Endothelial cell of umbilical vein (primary cell): ENCODE data around the gene SH3BP1. TPM values are rescaled to one million over a fixed set of nuclear protein-coding genes. Genes with fewer than 3 reads are reported as not detected.

Source experiments
- BruUV-seq: library from RNA; stranded (reverse); fragments of 400-500 nt; replicated peaks from 2 replicates; lab custom pipeline; 2021; lab: Mats Ljungman, UMichigan
- CTCF ChIA-PET: fragments of 300-600, 350-600 bp; sonication (Branson Sonifier 250); formaldehyde crosslinking; loops from one replicate; lab custom pipeline; 2021; ENCODE audit warnings: antibody characterized with exemption, inconsistent platforms; lab: Charles Lee
- POLR2A ChIA-PET: fragments of 300-600, 350-600 bp; sonication (Branson Sonifier 250); formaldehyde crosslinking; loops from one replicate; lab custom pipeline; 2021; ENCODE audit warnings: antibody characterized with exemption, inconsistent platforms; lab: Charles Lee
- DNase-seq: peaks from one replicate; pipeline ENCODE4 v3.0.0-alpha.2; 2011; ENCODE audit warnings: low read depth, low spot score
- FAIRE-seq: peaks from 2 replicates; lab custom pipeline; 2011; peaks lifted over from hg19 to GRCh38; lab: Jason Lieb, UNC
- H2AFZ ChIP-seq: 2 replicates; pipeline ENCODE4 v1.6.0; 2012; ENCODE audit warnings: low read depth, low read length, control low read depth, inconsistent platforms
- H3K27ac ChIP-seq: 2 replicates; pipeline ENCODE4 v1.5.1; 2011; ENCODE audit warnings: low read depth, mild to moderate bottlenecking, control low read depth, low read length, moderate library complexity; ENCODE audit not compliant: insufficient read depth
- H3K27me3 ChIP-seq, 2 experiments: 2 replicates each; pipeline versions ENCODE4 v1.6.0 to v1.6.1; 2011; ENCODE audit warnings: low read length in 2 of 2, mixed read lengths in 1 of 2; ENCODE audit not compliant: control insufficient read depth in 2 of 2, insufficient read depth in 2 of 2
- H3K36me3 ChIP-seq, 2 experiments: 2 replicates in 1 of 2; 3 replicates in 1 of 2; pipeline ENCODE4 v1.5.1; 2011; ENCODE audit warnings: low read length in 2 of 2, mild to moderate bottlenecking in 1 of 2, moderate library complexity in 1 of 2; ENCODE audit not compliant: control insufficient read depth in 2 of 2, insufficient read depth in 2 of 2; ENCODE audit errors: extremely low read depth in 1 of 2
- H3K4me1 ChIP-seq: 3 replicates; pipeline ENCODE4 v1.5.1; 2011; ENCODE audit warnings: mild to moderate bottlenecking, low read length; ENCODE audit not compliant: control insufficient read depth, insufficient read depth; ENCODE audit errors: extremely low read depth
- H3K4me2 ChIP-seq: 2 replicates; pipeline ENCODE4 v1.6.1; 2011; ENCODE audit warnings: low read length, control low read depth, mixed read lengths; ENCODE audit not compliant: insufficient read depth
- H3K4me3 ChIP-seq, 3 experiments: fragments of 200-600 bp in 1 of 3; sonication (generic), shearing (Covaris generic) in 1 of 3; replicated peaks in 1 of 3; 2 replicates each; pipeline ENCODE4 v1.5.1; 2011 to 2016; ENCODE audit warnings: control low read depth in 3 of 3, low read length in 3 of 3, mild to moderate bottlenecking in 2 of 3, inconsistent platforms in 1 of 3, low read depth in 1 of 3, moderate library complexity in 1 of 3; ENCODE audit not compliant: insufficient read depth in 1 of 3
- H3K79me2 ChIP-seq: 2 replicates; pipeline ENCODE4 v1.6.0; 2012; ENCODE audit warnings: low read length, inconsistent platforms; ENCODE audit not compliant: control insufficient read depth, insufficient read depth
- H3K9ac ChIP-seq: replicated peaks from 2 replicates; pipeline ENCODE3; 2011; ENCODE audit warnings: low read length, control low read depth; ENCODE audit not compliant: insufficient read depth; ENCODE audit errors: extremely low read depth
- H3K9me1 ChIP-seq: replicated peaks from 3 replicates; pipeline ENCODE4 v1.6.0; 2011; ENCODE audit warnings: mild to moderate bottlenecking, low read length; ENCODE audit not compliant: control insufficient read depth, insufficient read depth; ENCODE audit errors: extremely low read depth
- H3K9me3 ChIP-seq: replicated peaks from 2 replicates; pipeline ENCODE4 v1.5.1; 2012; ENCODE audit warnings: low read length, inconsistent platforms; ENCODE audit not compliant: control insufficient read depth, insufficient read depth
- H4K20me1 ChIP-seq: replicated peaks from 2 replicates; pipeline ENCODE3; 2011; ENCODE audit warnings: mild to moderate bottlenecking, low read length; ENCODE audit not compliant: control insufficient read depth, insufficient read depth; ENCODE audit errors: extremely low read depth
- CTCF ChIP-seq, 2 donors: IDR thresholded peaks; 1 replicate in 1 of 2; 2 replicates in 1 of 2; pipeline ENCODE4 v1.5.1; 2011; ENCODE audit warnings: low read length in 2 of 2, mild to moderate bottlenecking in 2 of 2, moderate library complexity in 2 of 2, control low read depth in 1 of 2, inconsistent platforms in 1 of 2, low read depth in 1 of 2; ENCODE audit not compliant: insufficient read depth in 1 of 2; ENCODE audit errors: extremely low read depth in 1 of 2
- EZH2 ChIP-seq: IDR thresholded peaks from 2 replicates; pipeline ENCODE4 v1.6.1; 2012; ENCODE audit warnings: borderline replicate concordance, low read depth, mild to moderate bottlenecking, moderate library complexity, low read length, inconsistent platforms; ENCODE audit not compliant: severe bottlenecking
- FOS ChIP-seq: IDR thresholded peaks from 2 replicates; pipeline ENCODE4 v1.6.1; 2011; ENCODE audit warnings: mild to moderate bottlenecking, low read length, moderate library complexity, borderline replicate concordance; ENCODE audit not compliant: insufficient read depth
- GATA2 ChIP-seq: IDR thresholded peaks from 2 replicates; pipeline ENCODE4 v1.7.0; 2011; ENCODE audit warnings: low read depth, mild to moderate bottlenecking, moderate library complexity, mixed read lengths, low read length; ENCODE audit not compliant: insufficient read length, insufficient read depth
- JUN ChIP-seq: IDR thresholded peaks from 2 replicates; pipeline ENCODE4 v1.6.1; 2011; ENCODE audit warnings: borderline replicate concordance, low read depth; ENCODE audit not compliant: insufficient read length, insufficient read depth
- MAX ChIP-seq: IDR thresholded peaks from 2 replicates; pipeline ENCODE4 v1.6.1; 2011; ENCODE audit not compliant: insufficient read depth, insufficient read length
- MYC ChIP-seq: IDR thresholded peaks from one replicate; pipeline ENCODE4 v1.6.1; 2011; ENCODE audit warnings: mild to moderate bottlenecking, low read depth, low read length
- POLR2A ChIP-seq: IDR thresholded peaks from 2 replicates; pipeline ENCODE4 v1.6.1; 2012; ENCODE audit warnings: low read depth, mild to moderate bottlenecking, control low read depth, low read length
- POLR2AphosphoS5 ChIP-seq: IDR thresholded peaks from 2 replicates; pipeline ENCODE4 v1.6.1; 2012; ENCODE audit warnings: low read depth, mild to moderate bottlenecking, control low read depth, low read length, moderate library complexity; ENCODE audit not compliant: insufficient read depth
- dilution Hi-C: fragments of 300-500 bp; cut with MboI; formaldehyde crosslinking; loops from one replicate; pipeline ENCODE4 v1.15.0; 2019; ENCODE audit warnings: low sequenced_read_pairs; ENCODE audit not compliant: extremely low pct_ligation_motif_present
- intact Hi-C: fragments of 100-400 bp; cut with micrococcal nuclease; formaldehyde crosslinking; loops from one replicate; pipeline ENCODE4 v1.10.0; 2022
- polyA plus RNA-seq, 4 experiments: library from polyadenylated mRNA; depleted of rRNA in 3 of 4; stranded (reverse) in 3 of 4; unstranded in 1 of 4; fragments of >200 nt; gene quantifications; 2 replicates each; pipeline versions ENCODE4 v1.2.1 to v1.2.3, GENCODE V29; 2011 to 2012; ENCODE audit warnings: missing spikeins in 1 of 4
- total RNA-seq: library from RNA; stranded (reverse); gene quantifications from 2 replicates; pipeline ENCODE4 v1.2.3, GENCODE V29; 2021

The SH3BP1 gene
- total and polyA plus RNA-seq, 2 donors (not counting 3 experiments of a cell fraction or from before 2014, with no cell fraction given) = 2.3 to 4.3 TPM

GRCh38 chr22:37701141-37701786 is 61.8 kb downstream of the SH3BP1 start:
- BruUV-seq = no TSS peak
- peak overlapping the region; percentile 7 for H2AFZ ChIP-seq
- intact Hi-C loops (no loop called here), dilution Hi-C loops (no loop called here)
- POLR2A ChIA-PET = no interaction called here
- H4K20me1 ChIP-seq = no peaks in the 10 kb centered on the region
- H3K4me2 ChIP-seq = no peak overlapping the region
- no peaks in the 10 kb centered on the region for H3K79me2 ChIP-seq
- no peaks in the 10 kb centered on the region for H3K36me3 ChIP-seq
- no peaks in the 10 kb centered on the region for H3K9me3 ChIP-seq
- no peaks in the 10 kb centered on the region for H3K27me3 ChIP-seq
- H3K9me1 ChIP-seq = no peaks in the 10 kb centered on the region
- TF ChIP-seq JUN = no peak
- no peak for TF ChIP-seq POLR2AphosphoS5
- no peak for TF ChIP-seq POLR2A
- TF ChIP-seq MYC = no peak
- no peak overlapping the region for H3K4me3 ChIP-seq
- no peak overlapping the region for H3K27ac ChIP-seq
- CTCF ChIA-PET = no interaction called here
- peaks cover 6% of the 10 kb centered on the region for H3K4me1 ChIP-seq
- H3K9ac ChIP-seq = no peak overlapping the region
- DNase-seq (peak; percentile 20), FAIRE-seq (no peak)

GRCh38 chr22:37703906-37704305 is 64.4 kb downstream of the SH3BP1 start:
- Histone ChIP-seq H3K36me3 (no peaks in the 10 kb centered on the region), H3K4me2 (no peak overlapping the region), H3K4me3 (no peak overlapping the region), H3K27ac (no peak overlapping the region), H3K79me2 (no peaks in the 10 kb centered on the region), H3K27me3 (no peaks in the 10 kb centered on the region), H3K9ac (no peak overlapping the region), H4K20me1 (no peaks in the 10 kb centered on the region), H2AFZ (no peak overlapping the region), H3K4me1 (peaks cover 5% of the 10 kb centered on the region), H3K9me1 (no peaks in the 10 kb centered on the region), H3K9me3 (no peaks in the 10 kb centered on the region)
- dilution Hi-C loops (no loop called here), intact Hi-C loops (no loop called here)
- DNase-seq (no peak), FAIRE-seq (no peak)
- ChIA-PET POLR2A (interaction anchor here (0.7 kb wide), 1 partner anchor 129 kb away, joined by 7 read pairs; no protein-coding TSS in a partner anchor), CTCF (interaction anchor here (0.7 kb wide), 1 partner anchor 22 kb away, joined by 3 read pairs; no protein-coding TSS in a partner anchor)
- TF ChIP-seq MAX (no peak), EZH2 (no peak), JUN (no peak), CTCF (IDR thresholded peaks at IDR 0.05; ENCODE audit: extremely low read depth in 1 of 2, insufficient read depth in 1 of 2, low read depth in 1 of 2, low read length in 2 of 2) (no peak), POLR2A (no peak), GATA2 (no peak), FOS (no peak), MYC (no peak), POLR2AphosphoS5 (no peak)
- no TSS peak for BruUV-seq
